ENCODE data around the gene RRN3.
"Not testable (repeated sequence)": the region's sequence is repeated elsewhere in the genome, so short reads cannot be mapped to it uniquely, and the experiment has no call there.

GRCh38 chr16:15134752-15135482 is 40.8 kb upstream of the RRN3 start:
- TF ChIP-seq, protein P1, sequence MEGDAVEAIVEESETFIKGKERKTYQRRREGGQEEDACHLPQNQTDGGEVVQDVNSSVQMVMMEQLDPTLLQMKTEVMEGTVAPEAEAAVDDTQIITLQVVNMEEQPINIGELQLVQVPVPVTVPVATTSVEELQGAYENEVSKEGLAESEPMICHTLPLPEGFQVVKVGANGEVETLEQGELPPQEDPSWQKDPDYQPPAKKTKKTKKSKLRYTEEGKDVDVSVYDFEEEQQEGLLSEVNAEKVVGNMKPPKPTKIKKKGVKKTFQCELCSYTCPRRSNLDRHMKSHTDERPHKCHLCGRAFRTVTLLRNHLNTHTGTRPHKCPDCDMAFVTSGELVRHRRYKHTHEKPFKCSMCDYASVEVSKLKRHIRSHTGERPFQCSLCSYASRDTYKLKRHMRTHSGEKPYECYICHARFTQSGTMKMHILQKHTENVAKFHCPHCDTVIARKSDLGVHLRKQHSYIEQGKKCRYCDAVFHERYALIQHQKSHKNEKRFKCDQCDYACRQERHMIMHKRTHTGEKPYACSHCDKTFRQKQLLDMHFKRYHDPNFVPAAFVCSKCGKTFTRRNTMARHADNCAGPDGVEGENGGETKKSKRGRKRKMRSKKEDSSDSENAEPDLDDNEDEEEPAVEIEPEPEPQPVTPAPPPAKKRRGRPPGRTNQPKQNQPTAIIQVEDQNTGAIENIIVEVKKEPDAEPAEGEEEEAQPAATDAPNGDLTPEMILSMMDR (IDR thresholded peaks at IDR 0.05; ENCODE audit: extremely low read depth in 1 of 2, insufficient read depth in 1 of 2, low read depth in 1 of 2, low read length in 2 of 2) = not testable (repeated sequence)
- TF ChIP-seq EZH2 (IDR thresholded peaks at IDR 0.05; ENCODE audit: borderline replicate concordance, low read depth, low read length, severe bottlenecking); POLR2AphosphoS5 (IDR thresholded peaks at IDR 0.05; ENCODE audit: insufficient read depth, low read depth, low read length); POLR2A (IDR thresholded peaks at IDR 0.05; ENCODE audit: low read depth, low read length); MAX (IDR thresholded peaks at IDR 0.05; ENCODE audit: insufficient read depth, insufficient read length); JUN (IDR thresholded peaks at IDR 0.05; ENCODE audit: borderline replicate concordance, insufficient read depth, insufficient read length, low read depth); GATA2 (IDR thresholded peaks at IDR 0.05; ENCODE audit: insufficient read depth, insufficient read length, low read depth, low read length); FOS (IDR thresholded peaks at IDR 0.05; ENCODE audit: borderline replicate concordance, insufficient read depth, low read length); MYC (IDR thresholded peaks at IDR 0.05; ENCODE audit: low read depth, low read length): not testable (repeated sequence)
